Activated naive CD4-positive, alpha-beta T cell treated with anti-CD3 and anti-CD28 coated beads, Interleukin-2, amount 10 ng/mL, durations not matched to agents 7 days and 5 days (primary cell): ENCODE data around the gene AIPL1.

Experiments
- CTCF ChIA-PET: fragments of 350-600 bp; sonication (Branson Sonifier 250); formaldehyde crosslinking; loops from one replicate; lab custom pipeline; 2021; ENCODE audit warnings: antibody characterized with exemption; lab: Charles Lee
- DNase-seq: peaks from one replicate; pipeline ENCODE4 v3.0.0-alpha.2; 2020
- H3K27ac Mint-ChIP-seq: one replicate; pipeline ENCODE4 v1.8.0; 2021; ENCODE audit warnings: mild to moderate bottlenecking, moderate library complexity, mixed read lengths
- H3K27me3 Mint-ChIP-seq: one replicate; pipeline ENCODE4 v1.8.0; 2021; ENCODE audit warnings: mild to moderate bottlenecking, mixed read lengths
- H3K36me3 Mint-ChIP-seq: one replicate; pipeline ENCODE4 v1.8.0; 2021; ENCODE audit warnings: mixed read lengths
- H3K4me1 Mint-ChIP-seq: one replicate; pipeline ENCODE4 v1.8.0; 2021; ENCODE audit warnings: mixed read lengths
- H3K4me3 Mint-ChIP-seq: one replicate; pipeline ENCODE4 v1.8.0; 2021; ENCODE audit warnings: mild to moderate bottlenecking, moderate library complexity, mixed read lengths
- H3K9me3 Mint-ChIP-seq: one replicate; pipeline ENCODE4 v1.8.0; 2021; ENCODE audit warnings: mixed read lengths

The AIPL1 gene

DNA sequence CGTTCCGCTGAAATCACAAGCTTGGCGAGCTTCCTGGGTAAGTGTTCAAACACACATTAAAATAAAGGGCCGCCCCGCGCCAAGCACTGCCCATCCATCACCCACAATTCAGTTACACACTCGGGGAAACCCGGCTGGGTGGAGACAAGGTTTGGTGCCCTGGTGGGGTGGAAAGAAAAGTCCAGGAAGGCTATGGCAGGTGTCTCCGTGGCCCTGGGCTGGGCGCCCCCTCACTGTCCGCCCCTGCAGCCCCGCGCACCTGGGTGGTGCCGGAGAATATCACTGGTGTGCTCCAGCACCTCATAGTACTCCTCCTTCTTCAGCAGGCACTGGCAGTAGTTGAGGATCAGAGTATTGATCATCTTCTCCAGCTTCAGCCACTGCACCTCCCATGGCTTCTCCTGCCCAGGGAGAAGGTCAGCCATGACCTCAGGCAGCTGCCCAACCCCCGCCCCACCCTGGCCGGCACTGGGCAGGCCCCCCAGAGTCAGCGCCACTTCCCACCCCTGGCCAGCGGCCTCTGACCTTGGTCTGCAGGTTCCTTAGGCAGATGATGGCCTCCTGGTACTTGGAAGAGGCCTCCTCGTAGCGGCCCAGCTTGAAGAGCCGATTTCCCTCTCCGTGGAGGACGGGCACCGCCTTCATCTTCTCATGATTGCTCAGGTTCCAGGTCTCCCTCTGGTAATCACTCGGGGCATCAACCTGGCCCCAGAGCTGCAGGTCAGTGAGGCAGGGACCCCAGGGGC, 8.4 kb downstream of the AIPL1 start:
- no peak for DNase-seq
- Mint-ChIP-seq H3K27ac (no peak overlapping the region), H3K4me3 (no peak overlapping the region), H3K27me3 (peaks cover 93% of the 10 kb centered on the region), H3K36me3 (peaks cover 5% of the 10 kb centered on the region), H3K4me1 (peaks cover 19% of the 10 kb centered on the region), H3K9me3 (peaks cover 12% of the 10 kb centered on the region)
- CTCF ChIA-PET: interaction anchor here (1.0 kb wide), 1 partner anchor 9 kb away, joined by 3 read pairs; the partner anchor contains the start of gene AIPL1

DNA sequence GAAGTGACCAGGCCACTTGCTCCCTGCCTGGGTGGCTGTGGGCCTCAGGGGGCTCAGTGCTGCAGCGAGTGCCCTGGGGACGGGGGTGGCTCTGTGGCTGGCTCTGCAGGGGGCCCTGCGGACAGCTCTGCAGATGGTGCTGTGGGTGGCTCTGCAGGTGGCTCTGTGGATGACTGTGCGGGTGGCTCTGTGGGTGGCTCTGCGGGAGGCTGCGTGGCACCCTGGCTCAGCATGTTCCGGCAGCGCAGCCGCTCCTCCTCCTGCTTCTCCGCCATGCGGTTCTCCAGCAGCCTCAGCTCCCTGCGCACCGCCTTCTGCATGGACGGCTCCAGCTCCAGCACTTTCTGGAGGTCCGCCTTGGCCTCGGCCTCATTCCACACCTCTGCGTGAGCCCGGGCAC, 9.5 kb downstream of the AIPL1 start:
- Mint-ChIP-seq H3K27me3 (peaks cover 95% of the 10 kb centered on the region), H3K4me3 (no peak overlapping the region), H3K9me3 (peaks cover 5% of the 10 kb centered on the region), H3K36me3 (peaks cover 2% of the 10 kb centered on the region), H3K4me1 (peaks cover 19% of the 10 kb centered on the region), H3K27ac (no peak overlapping the region)
- CTCF ChIA-PET: interaction anchor here (1.4 to 2.1 kb wide), 2 partner anchors 831 to 833 kb away, joined by 3 to 9 read pairs; no protein-coding TSS in a partner anchor
- DNase-seq: no peak

DNA sequence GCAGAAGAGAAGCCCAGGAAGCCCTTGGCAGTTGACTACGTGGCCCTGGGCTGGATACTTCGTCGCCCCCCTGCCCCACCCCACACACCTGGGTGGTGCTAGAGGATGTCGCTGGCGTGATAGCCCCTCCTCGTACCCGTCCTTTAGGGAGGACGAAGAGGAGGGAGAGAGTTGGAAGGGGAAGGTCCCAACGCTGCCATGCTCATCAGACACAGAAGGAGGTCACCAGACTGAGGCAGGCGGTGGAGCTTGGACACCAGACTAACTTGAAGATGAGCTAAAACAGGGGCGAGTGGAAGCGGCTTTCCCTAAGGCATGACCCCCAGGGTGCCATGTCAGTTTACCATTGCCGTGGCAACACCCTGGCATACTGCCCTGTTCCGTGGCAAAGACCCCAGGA, 11.0 kb downstream of the AIPL1 start:
- CTCF ChIA-PET: interaction anchor here (0.9 to 2.1 kb wide), 6 partner anchors 12 to 836 kb away, joined by 3 to 9 read pairs (median 4); no protein-coding TSS in a partner anchor
- Mint-ChIP-seq H3K27me3 (peaks cover 95% of the 10 kb centered on the region), H3K9me3 (no peaks in the 10 kb centered on the region)

DNA sequence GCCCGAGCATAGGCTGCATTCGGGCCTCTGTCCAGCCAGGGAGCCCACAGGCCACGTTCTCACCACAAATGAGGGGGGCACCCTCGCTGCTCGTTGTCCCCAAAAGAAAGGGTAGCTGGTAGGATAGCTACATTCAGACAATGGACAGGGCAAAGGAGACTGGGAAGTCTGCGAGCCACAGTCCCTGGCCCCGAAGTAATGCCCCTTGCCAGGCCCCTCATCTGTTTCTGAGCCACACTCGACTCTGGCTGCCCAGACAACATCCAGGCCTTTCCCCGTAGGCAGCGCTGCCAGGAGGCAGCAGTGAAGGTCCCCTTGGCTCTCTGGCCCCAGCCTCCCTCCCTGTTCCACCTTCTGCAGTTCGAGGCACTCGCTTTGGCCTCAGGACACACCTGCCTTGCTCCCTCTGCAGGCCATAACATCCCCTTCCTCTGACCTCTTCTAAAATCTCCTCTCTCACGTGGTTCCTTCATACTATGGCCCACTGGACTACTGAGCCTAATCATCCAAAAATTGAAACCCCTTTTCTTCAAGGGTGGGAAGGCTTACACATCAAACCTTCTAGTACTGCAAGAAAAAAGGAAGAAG, 12.2 kb downstream of the AIPL1 start:
- H3K27ac Mint-ChIP-seq: no peak overlapping the region
- peaks cover 10% of the 10 kb centered on the region for H3K4me1 Mint-ChIP-seq
- H3K4me3 Mint-ChIP-seq: no peak overlapping the region
- CTCF ChIA-PET: interaction anchor here (0.6 to 2.5 kb wide), 5 partner anchors 10 to 1181 kb away, joined by 3 to 9 read pairs (median 3); no protein-coding TSS in a partner anchor
- H3K27me3 Mint-ChIP-seq: peaks cover 86% of the 10 kb centered on the region
- H3K9me3 Mint-ChIP-seq: no peaks in the 10 kb centered on the region
- DNase-seq: no peak
- H3K36me3 Mint-ChIP-seq: peaks cover 2% of the 10 kb centered on the region

More for the DNA sequence above, 11.0 kb downstream of the AIPL1 start:
- H3K36me3 Mint-ChIP-seq: peaks cover 2% of the 10 kb centered on the region
- no peak overlapping the region for H3K4me3 Mint-ChIP-seq
- no peak for DNase-seq
- H3K4me1 Mint-ChIP-seq: peaks cover 19% of the 10 kb centered on the region
- no peak overlapping the region for H3K27ac Mint-ChIP-seq

DNA sequence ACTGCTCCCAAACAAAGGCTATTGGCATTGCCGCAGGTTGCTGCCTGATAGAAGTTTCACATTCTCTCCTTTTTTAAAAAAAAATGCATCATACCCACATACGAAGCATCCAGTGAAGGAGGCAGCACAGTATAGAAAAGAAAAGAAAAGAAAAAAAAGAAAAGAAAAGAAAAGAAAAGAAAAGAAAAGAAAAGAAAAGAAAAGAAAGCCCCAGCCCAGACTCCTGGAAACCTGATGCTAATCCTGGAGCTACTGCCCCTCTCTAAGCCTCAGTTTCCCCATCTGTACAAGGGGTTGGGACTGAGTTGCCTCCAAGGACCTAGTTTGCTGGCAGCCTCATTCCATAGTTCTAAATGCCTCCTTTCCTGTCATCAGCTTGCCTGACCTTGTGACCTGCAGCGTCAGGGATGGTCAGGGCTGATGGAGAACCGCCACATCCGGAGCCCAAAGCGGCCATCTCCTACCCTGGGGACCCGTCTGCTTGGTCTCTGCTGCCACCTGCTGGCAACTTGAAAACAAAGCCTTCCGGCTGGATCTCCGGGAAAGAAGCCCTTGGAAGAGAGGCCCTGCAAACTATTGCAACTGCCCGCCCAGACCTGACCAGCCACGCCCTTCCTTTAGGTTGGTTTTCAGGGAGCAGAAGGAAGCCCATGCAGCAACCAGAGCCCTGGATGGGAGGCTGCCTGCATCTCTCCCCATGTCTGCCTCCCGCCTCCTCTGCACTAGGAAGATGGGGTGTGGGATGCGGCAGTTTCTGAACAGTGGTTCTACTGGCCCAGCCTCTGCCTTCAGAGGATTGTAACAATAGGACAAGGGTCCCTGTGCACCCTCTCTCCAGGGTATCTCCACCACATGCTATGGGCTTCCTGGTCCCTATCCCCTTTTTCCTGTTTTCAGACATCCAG, 13.0 kb downstream of the AIPL1 start:
- no peaks in the 10 kb centered on the region for H3K9me3 Mint-ChIP-seq
- no peaks in the 10 kb centered on the region for H3K36me3 Mint-ChIP-seq
- no peak overlapping the region for H3K4me3 Mint-ChIP-seq
- H3K27me3 Mint-ChIP-seq: peaks cover 82% of the 10 kb centered on the region
- CTCF ChIA-PET: interaction anchor here (0.6 to 2.5 kb wide), 8 partner anchors 9 to 1181 kb away, joined by 3 to 9 read pairs (median 4); no protein-coding TSS in a partner anchor
- DNase-seq: peak; percentile 82
- H3K4me1 Mint-ChIP-seq: peaks cover 2% of the 10 kb centered on the region
- H3K27ac Mint-ChIP-seq: no peak overlapping the region

DNA sequence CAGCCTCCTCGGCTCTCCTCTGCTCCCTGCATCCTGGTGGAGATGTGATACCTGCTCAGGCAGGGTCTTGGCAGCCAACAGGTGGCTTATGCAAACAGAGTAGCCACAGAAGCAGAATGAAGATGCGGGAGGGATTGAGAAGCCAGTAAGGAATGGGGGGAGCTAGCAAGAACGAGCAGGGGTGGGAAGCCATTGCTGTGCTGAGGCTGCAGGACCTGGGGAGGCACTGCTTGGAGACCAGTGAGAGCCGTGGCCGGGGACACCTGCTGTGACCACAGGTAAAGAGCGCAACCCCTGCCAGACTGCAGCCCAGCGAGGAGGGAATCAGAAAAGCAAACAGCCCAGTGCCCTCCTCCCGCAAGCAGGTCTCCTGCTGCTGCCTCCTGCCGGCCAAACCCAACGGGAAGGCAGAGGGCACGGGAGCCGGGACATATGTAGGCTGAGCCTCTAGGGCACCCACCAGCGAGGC, 14.7 kb downstream of the AIPL1 start:
- peaks cover 79% of the 10 kb centered on the region for H3K27me3 Mint-ChIP-seq
- no peak overlapping the region for H3K27ac Mint-ChIP-seq
- H3K9me3 Mint-ChIP-seq: no peaks in the 10 kb centered on the region
- no peaks in the 10 kb centered on the region for H3K4me1 Mint-ChIP-seq
- CTCF ChIA-PET: interaction anchor here (0.6 to 1.2 kb wide), 3 partner anchors 16 to 828 kb away, joined by 3 read pairs; no protein-coding TSS in a partner anchor
- no peak overlapping the region for H3K4me3 Mint-ChIP-seq
- no peaks in the 10 kb centered on the region for H3K36me3 Mint-ChIP-seq
- peak; percentile 46 for DNase-seq

DNA sequence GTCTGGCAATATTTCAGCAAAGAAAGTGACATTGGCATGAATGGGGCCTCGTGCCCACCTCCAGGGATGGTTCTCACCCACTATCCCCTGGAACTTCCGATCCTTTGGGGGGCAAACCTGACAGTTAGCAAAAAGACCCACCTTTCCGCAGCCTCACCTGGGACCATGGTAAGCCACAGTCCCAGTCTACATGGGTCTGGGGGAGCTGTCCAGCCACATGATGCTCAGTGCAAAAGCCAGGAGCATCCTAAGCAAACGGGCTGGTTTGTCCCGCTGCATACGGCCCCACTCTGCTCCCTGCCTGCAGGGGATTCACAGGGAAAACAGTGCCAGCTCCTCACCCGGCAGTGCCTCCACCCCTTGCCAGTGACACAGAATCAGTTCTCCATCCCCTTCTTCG, 19.3 kb downstream of the AIPL1 start:
- Mint-ChIP-seq H3K27ac (no peak overlapping the region), H3K36me3 (no peaks in the 10 kb centered on the region), H3K27me3 (peaks cover 46% of the 10 kb centered on the region), H3K4me1 (no peaks in the 10 kb centered on the region), H3K9me3 (no peaks in the 10 kb centered on the region), H3K4me3 (no peak overlapping the region)
- no peak for DNase-seq
- CTCF ChIA-PET: no interaction called here

DNA sequence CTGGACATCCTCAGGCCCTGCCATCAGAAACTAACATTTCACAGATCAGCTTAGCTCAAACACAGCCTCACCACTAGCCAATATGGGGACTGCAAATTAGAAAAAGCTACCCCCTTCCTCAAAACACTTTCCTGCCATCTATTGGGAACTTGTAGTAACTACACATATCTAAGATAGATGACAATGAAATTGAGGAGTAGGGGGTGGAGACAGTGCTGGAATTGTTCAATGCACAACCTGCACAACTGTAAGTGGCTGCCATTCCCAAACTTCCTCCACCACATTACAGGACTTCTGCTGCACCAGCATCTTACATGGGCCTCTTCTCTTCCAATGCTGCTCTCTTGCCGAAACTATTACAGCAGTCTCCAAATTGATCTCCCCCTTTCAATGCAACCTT, 21.9 kb downstream of the AIPL1 start:
- Mint-ChIP-seq H3K4me1 (no peaks in the 10 kb centered on the region), H3K4me3 (no peak overlapping the region), H3K27me3 (peaks cover 41% of the 10 kb centered on the region), H3K27ac (no peak overlapping the region), H3K9me3 (no peaks in the 10 kb centered on the region), H3K36me3 (no peaks in the 10 kb centered on the region)
- no peak for DNase-seq
- CTCF ChIA-PET: interaction anchor here (0.6 to 1.6 kb wide), 7 partner anchors 9 to 821 kb away, joined by 3 to 6 read pairs (median 4); no protein-coding TSS in a partner anchor

DNA sequence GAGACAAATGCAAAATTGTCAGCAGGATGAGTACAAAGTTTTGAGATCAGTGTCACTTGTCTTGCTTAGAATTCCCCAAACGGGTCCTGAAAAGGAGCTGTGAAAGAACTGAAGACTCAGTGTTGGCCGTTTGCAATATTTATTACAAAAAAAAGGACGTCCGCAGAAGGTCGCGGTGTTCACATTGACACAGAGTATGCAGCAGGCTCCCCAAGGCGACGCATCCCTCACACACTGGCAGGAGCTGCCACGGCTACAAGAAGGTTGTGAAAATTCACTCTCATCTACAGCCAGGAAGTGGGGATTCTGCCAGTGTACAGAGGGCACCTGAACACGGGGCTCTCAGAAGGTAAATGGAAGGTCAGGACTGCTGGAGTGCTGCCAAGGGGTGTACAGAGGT, 26.2 kb downstream of the AIPL1 start:
- DNase-seq: no peak
- Mint-ChIP-seq H3K4me1 (no peaks in the 10 kb centered on the region), H3K36me3 (no peaks in the 10 kb centered on the region), H3K9me3 (no peaks in the 10 kb centered on the region), H3K4me3 (no peak overlapping the region), H3K27me3 (peaks cover 28% of the 10 kb centered on the region), H3K27ac (no peak overlapping the region)
- CTCF ChIA-PET: no interaction called here

DNA sequence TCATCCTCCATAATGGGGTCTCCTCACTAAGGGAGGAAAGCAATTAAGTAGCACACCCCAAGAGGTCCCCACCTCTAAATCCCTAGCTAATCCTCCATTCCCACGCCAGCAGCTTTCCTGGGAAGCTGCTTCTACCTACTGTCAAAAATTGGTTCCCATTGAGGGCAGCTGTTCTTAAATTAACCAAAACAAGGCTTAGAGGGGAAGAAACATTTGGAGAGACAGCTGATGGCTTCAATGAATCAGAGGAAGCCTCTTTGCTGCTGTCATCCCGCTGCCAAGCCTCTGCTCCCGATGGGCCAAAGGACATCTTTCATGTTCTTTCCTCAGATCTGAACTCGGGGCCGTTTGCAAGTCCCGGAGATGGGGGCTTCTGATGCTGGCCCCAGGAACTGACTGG, 26.6 kb downstream of the AIPL1 start:
- CTCF ChIA-PET: no interaction called here
- H3K4me1 Mint-ChIP-seq: no peaks in the 10 kb centered on the region
- no peak overlapping the region for H3K4me3 Mint-ChIP-seq
- no peaks in the 10 kb centered on the region for H3K36me3 Mint-ChIP-seq
- no peak for DNase-seq
- no peak overlapping the region for H3K27ac Mint-ChIP-seq
- H3K27me3 Mint-ChIP-seq: peaks cover 30% of the 10 kb centered on the region
- H3K9me3 Mint-ChIP-seq: no peaks in the 10 kb centered on the region

DNA sequence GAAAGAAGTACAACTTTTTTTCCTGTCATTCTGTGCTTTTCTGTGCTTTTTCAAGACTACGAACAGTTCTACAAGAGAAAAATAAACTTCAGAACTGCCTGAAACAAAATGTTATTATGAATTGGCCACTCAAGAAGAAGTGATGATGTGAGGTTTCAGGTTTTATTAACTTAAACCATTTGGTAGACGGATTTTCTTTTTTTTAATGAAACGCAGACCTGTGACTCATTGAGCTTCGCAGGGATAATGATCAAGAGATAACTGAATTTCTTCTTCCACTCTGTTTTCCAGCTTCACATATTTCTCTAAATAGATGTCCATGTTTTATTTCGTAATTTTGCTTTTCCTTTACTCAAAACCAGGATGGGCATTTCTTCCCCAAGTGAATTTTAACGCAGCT, 32.7 kb downstream of the AIPL1 start:
- Mint-ChIP-seq H3K4me1 (no peaks in the 10 kb centered on the region), H3K27ac (no peak overlapping the region), H3K9me3 (no peaks in the 10 kb centered on the region), H3K4me3 (no peak overlapping the region), H3K36me3 (no peaks in the 10 kb centered on the region), H3K27me3 (peaks cover 16% of the 10 kb centered on the region)
- CTCF ChIA-PET: no interaction called here
- DNase-seq: no peak

DNA sequence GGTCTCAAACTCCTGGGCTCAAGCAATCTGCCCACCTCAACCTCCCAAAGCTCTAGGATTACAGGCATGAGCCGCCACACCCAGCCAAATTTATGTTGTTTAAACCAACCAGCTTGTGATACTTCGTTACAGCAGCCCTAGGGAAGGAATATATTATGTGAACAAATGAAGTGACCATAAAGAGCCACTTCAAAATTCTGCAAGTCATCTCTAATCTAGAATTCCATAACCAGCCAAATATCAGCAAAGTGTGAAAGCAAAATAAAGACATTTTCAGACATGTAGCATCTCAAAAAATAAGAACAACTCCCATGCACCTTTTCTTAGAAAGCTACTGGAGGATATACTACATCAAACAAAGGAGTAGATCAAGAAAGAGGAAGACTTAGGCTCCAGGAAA, 36.0 kb downstream of the AIPL1 start:
- DNase-seq: no peak
- H3K27ac Mint-ChIP-seq: no peak overlapping the region
- CTCF ChIA-PET: interaction anchor here (0.5 kb wide), 1 partner anchor 434 kb away, joined by 3 read pairs; no protein-coding TSS in a partner anchor
- H3K27me3 Mint-ChIP-seq: peaks cover 10% of the 10 kb centered on the region
- H3K4me3 Mint-ChIP-seq: no peak overlapping the region
- no peaks in the 10 kb centered on the region for H3K36me3 Mint-ChIP-seq
- H3K4me1 Mint-ChIP-seq: no peaks in the 10 kb centered on the region
- H3K9me3 Mint-ChIP-seq: no peaks in the 10 kb centered on the region

DNA sequence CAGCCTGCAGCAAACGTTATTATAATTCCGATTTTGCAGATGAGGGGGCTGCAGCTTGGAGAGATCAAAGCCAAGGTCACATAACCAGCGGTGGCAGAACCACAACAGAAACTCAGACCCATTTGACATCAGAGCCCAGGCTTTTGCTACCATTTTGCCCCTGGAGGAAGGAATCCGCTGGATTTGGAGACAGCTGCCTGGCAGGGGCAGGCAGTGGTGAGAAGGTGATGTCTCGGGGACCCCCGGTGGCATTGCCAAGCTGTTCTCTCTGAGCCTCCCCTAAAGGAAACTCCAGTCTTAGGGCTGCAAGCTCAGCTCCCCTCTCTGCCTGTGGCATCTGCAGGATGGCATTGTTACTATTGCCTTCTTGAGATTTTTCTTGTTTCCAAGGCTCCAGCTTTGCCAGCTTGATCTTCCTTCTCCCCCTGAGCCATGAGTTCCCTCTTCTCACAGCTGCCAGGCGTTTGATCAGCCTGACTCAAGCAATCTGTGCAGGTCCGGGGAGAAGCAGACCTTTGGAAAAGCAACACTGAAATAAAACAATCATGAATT, 40.8 kb downstream of the AIPL1 start:
- H3K9me3 Mint-ChIP-seq: no peaks in the 10 kb centered on the region
- H3K27ac Mint-ChIP-seq: no peak overlapping the region
- DNase-seq: no peak
- no peak overlapping the region for H3K4me3 Mint-ChIP-seq
- H3K4me1 Mint-ChIP-seq: no peaks in the 10 kb centered on the region
- no peaks in the 10 kb centered on the region for H3K36me3 Mint-ChIP-seq
- peaks cover 4% of the 10 kb centered on the region for H3K27me3 Mint-ChIP-seq
- CTCF ChIA-PET: no interaction called here
